KG1 (cell line): ENCODE results near the gene DHCR24.

Source experiments
- DNase-seq: peaks from one replicate; lab custom pipeline; 2025; lab: John Stamatoyannopoulos, UW

Gene DHCR24

GRCh38 chr1:54844564-54844963, 42.4 kb downstream of the DHCR24 start:
- no peak for DNase-seq

- DNase-seq = no peak
These were observed 43.5 kb downstream of the DHCR24 start for GRCh38 chr1:54843449-54843848.

GRCh38 chr1:54842963-54843362, 44.0 kb downstream of the DHCR24 start:
- DNase-seq = no peak

GRCh38 chr1:54842206-54842915, 44.6 kb downstream of the DHCR24 start:
- DNase-seq = no peak

GRCh38 chr1:54839824-54840223, 47.2 kb downstream of the DHCR24 start:
- no peak for DNase-seq

GRCh38 chr1:54838565-54839180, 48.3 kb downstream of the DHCR24 start:
- DNase-seq = no peak

GRCh38 chr1:54837002-54837853, 49.8 kb downstream of the DHCR24 start:
- DNase-seq = no peak

GRCh38 chr1:54836594-54836993, 50.4 kb downstream of the DHCR24 start:
- DNase-seq = no peak

- DNase-seq = no peak
These were observed 51.0 kb downstream of the DHCR24 start for GRCh38 chr1:54835970-54836369.

- DNase-seq = no peak
These were observed 51.7 kb downstream of the DHCR24 start for GRCh38 chr1:54835131-54835898.

GRCh38 chr1:54834007-54834541, 52.9 kb downstream of the DHCR24 start:
- DNase-seq = no peak

- DNase-seq = no peak
These were observed 53.9 kb downstream of the DHCR24 start for GRCh38 chr1:54833121-54833520.

GRCh38 chr1:54826226-54826816, 60.7 kb downstream of the DHCR24 start:
- no peak for DNase-seq

GRCh38 chr1:54825696-54826095, 61.3 kb downstream of the DHCR24 start:
- no peak for DNase-seq

GRCh38 chr1:54823670-54824069, 63.3 kb downstream of the DHCR24 start:
- DNase-seq = no peak

- DNase-seq = no peak
These were observed 67.3 kb downstream of the DHCR24 start for GRCh38 chr1:54819733-54820132.

- no peak for DNase-seq
These were observed 67.8 kb downstream of the DHCR24 start for GRCh38 chr1:54819195-54819536.

- no peak for DNase-seq
These were observed 68.4 kb downstream of the DHCR24 start for GRCh38 chr1:54818461-54819194.

GRCh38 chr1:54816951-54817350, 70.0 kb downstream of the DHCR24 start:
- DNase-seq = no peak

- no peak for DNase-seq
These were observed 70.9 kb downstream of the DHCR24 start for GRCh38 chr1:54816130-54816529.
